H1 (cell line): ENCODE data around the gene EPS8. TPM values are rescaled to one million over a fixed set of nuclear protein-coding genes. Genes with fewer than 3 reads are reported as not detected.

Experiments
- CTCF ChIA-PET: fragments of 300-600 bp; sonication (Branson Sonifier 250); formaldehyde crosslinking; loops from one replicate; lab custom pipeline; 2021; ENCODE audit not compliant: partially characterized antibody; lab: Charles Lee
- POLR2A ChIA-PET: fragments of 300-600 bp; sonication (Branson Sonifier 250); formaldehyde crosslinking; loops from one replicate; lab custom pipeline; 2021; ENCODE audit warnings: inconsistent platforms; ENCODE audit not compliant: partially characterized antibody; lab: Charles Lee
- DNase-seq, 2 experiments: peaks; one replicate each; pipeline versions ENCODE4 v3.0.0 to v3.0.0-alpha.2; 2010 to 2022; ENCODE audit warnings: low spot score in 2 of 2, low read depth in 1 of 2, mixed read lengths in 1 of 2
- FAIRE-seq: peaks from 2 replicates; lab custom pipeline; 2011; peaks lifted over from hg19 to GRCh38; lab: Jason Lieb, UNC
- H2AFZ ChIP-seq: 2 replicates; pipeline ENCODE4 v1.8.1; 2012; ENCODE audit warnings: low read length, inconsistent platforms
- H2AK5ac ChIP-seq: 2 replicates; pipeline ENCODE4 v1.6.1; 2013; ENCODE audit warnings: low read depth, low read length
- H2BK120ac ChIP-seq: replicated peaks from 2 replicates; pipeline ENCODE3; 2013; ENCODE audit warnings: low read depth, low read length, inconsistent platforms
- H2BK12ac ChIP-seq: 2 replicates; pipeline ENCODE4 v1.6.1; 2013; ENCODE audit warnings: low read depth, low read length
- H2BK15ac ChIP-seq: 2 replicates; pipeline ENCODE4 v1.6.1; 2013; ENCODE audit warnings: low read length
- H2BK20ac ChIP-seq: 2 replicates; pipeline ENCODE4 v1.6.1; 2013; ENCODE audit warnings: low read length
- H2BK5ac ChIP-seq: 2 replicates; pipeline ENCODE4 v1.6.1; 2013; ENCODE audit warnings: low read depth, low read length
- H3K14ac ChIP-seq: 2 replicates; pipeline ENCODE4 v1.6.1; 2013; ENCODE audit warnings: inconsistent platforms; ENCODE audit not compliant: insufficient read length
- H3K18ac ChIP-seq: 2 replicates; pipeline ENCODE4 v1.6.1; 2013; ENCODE audit warnings: low read length; ENCODE audit errors: extremely low read depth
- H3K23ac ChIP-seq: 2 replicates; pipeline ENCODE4 v1.6.1; 2013; ENCODE audit warnings: inconsistent platforms; ENCODE audit not compliant: insufficient read length
- H3K23me2 ChIP-seq: 2 replicates; pipeline ENCODE4 v1.6.1; 2013; ENCODE audit warnings: low read depth, low read length
- H3K27ac ChIP-seq: 2 replicates; pipeline ENCODE4 v1.6.1; 2011; ENCODE audit warnings: low read depth, low read length, inconsistent platforms
- H3K27me3 ChIP-seq, 4 experiments: replicated peaks in 1 of 4; 1 replicate in 1 of 4; 2 replicates in 3 of 4; pipeline versions ENCODE4 v1.6.1 to v1.8.1; 2011 to 2013; ENCODE audit warnings: low read length in 3 of 4, mild to moderate bottlenecking in 3 of 4, inconsistent platforms in 2 of 4, mixed read lengths in 2 of 4, moderate library complexity in 1 of 4; ENCODE audit not compliant: control insufficient read depth in 3 of 4, insufficient read depth in 3 of 4; ENCODE audit errors: extremely low read depth in 1 of 4
- H3K36me3 ChIP-seq, 4 experiments: 2 replicates each; pipeline versions ENCODE4 v1.6.1 to v1.8.1; 2011 to 2013; ENCODE audit warnings: mild to moderate bottlenecking in 4 of 4, low read length in 3 of 4, moderate library complexity in 2 of 4, control low read depth in 1 of 4, inconsistent platforms in 1 of 4; ENCODE audit not compliant: insufficient read depth in 4 of 4, control insufficient read depth in 2 of 4
- H3K4ac ChIP-seq: replicated peaks from 2 replicates; pipeline ENCODE3; 2013; ENCODE audit warnings: low read length, low read depth, mixed read lengths, inconsistent platforms; ENCODE audit not compliant: insufficient read length
- H3K4me1 ChIP-seq, 4 experiments: replicated peaks in 1 of 4; 1 replicate in 1 of 4; 2 replicates in 3 of 4; pipeline versions ENCODE4 v1.6.1 to v1.8.1; 2011 to 2013; ENCODE audit warnings: low read length in 3 of 4, inconsistent platforms in 2 of 4, mixed read lengths in 1 of 4; ENCODE audit not compliant: insufficient read depth in 4 of 4, control insufficient read depth in 3 of 4
- H3K4me2 ChIP-seq, 2 experiments: 2 replicates each; pipeline versions ENCODE4 v1.6.1 to v1.8.1; 2011 to 2013; ENCODE audit warnings: low read depth in 2 of 2, low read length in 2 of 2, control low read depth in 1 of 2, inconsistent platforms in 1 of 2, mild to moderate bottlenecking in 1 of 2; ENCODE audit not compliant: insufficient read depth in 1 of 2
- H3K4me3 ChIP-seq, 4 experiments: fragments of 200-600, 300-600 bp in 1 of 4; sonication (generic), shearing (Covaris generic), sonication (Bioruptor Twin) in 1 of 4; 2 replicates each; pipeline versions ENCODE4 v1.5.1 to v1.8.1; 2011 to 2016; ENCODE audit warnings: low read length in 4 of 4, low read depth in 3 of 4, control low read depth in 2 of 4, inconsistent platforms in 2 of 4, mild to moderate bottlenecking in 2 of 4, mixed read lengths in 1 of 4, moderate library complexity in 1 of 4; ENCODE audit not compliant: insufficient read depth in 2 of 4; ENCODE audit errors: extremely low read depth in 1 of 4
- H3K56ac ChIP-seq: replicated peaks from 2 replicates; pipeline ENCODE3; 2013; ENCODE audit warnings: low read depth, mild to moderate bottlenecking, mixed read lengths, low read length, inconsistent platforms; ENCODE audit not compliant: insufficient read length
- H3K79me1 ChIP-seq: 2 replicates; pipeline ENCODE4 v1.6.1; 2013; ENCODE audit warnings: low read depth, low read length, control low read depth
- H3K79me2 ChIP-seq, 2 experiments: 2 replicates each; pipeline versions ENCODE4 v1.6.1 to v1.8.1; 2012 to 2013; ENCODE audit warnings: low read length in 2 of 2, mild to moderate bottlenecking in 2 of 2, inconsistent platforms in 1 of 2; ENCODE audit not compliant: insufficient read depth in 2 of 2, control insufficient read depth in 1 of 2
- H3K9ac ChIP-seq, 4 experiments: replicated peaks in 1 of 4; 1 replicate in 1 of 4; 2 replicates in 3 of 4; pipeline versions ENCODE4 v1.6.1 to v1.8.1; 2011 to 2013; ENCODE audit warnings: low read depth in 3 of 4, low read length in 3 of 4, control low read depth in 2 of 4, mild to moderate bottlenecking in 2 of 4, moderate library complexity in 2 of 4, inconsistent platforms in 1 of 4; ENCODE audit errors: extremely low read depth in 1 of 4
- H3K9me3 ChIP-seq, 2 experiments: 2 replicates each; pipeline versions ENCODE4 v1.6.1 to v1.8.1; 2012 to 2013; ENCODE audit warnings: mild to moderate bottlenecking in 2 of 2, moderate library complexity in 2 of 2, control low read depth in 1 of 2, inconsistent platforms in 1 of 2, low read depth in 1 of 2, low read length in 1 of 2, mixed read lengths in 1 of 2; ENCODE audit not compliant: insufficient read depth in 2 of 2
- H4K20me1 ChIP-seq, 2 experiments: replicated peaks in 1 of 2; 2 replicates each; pipeline versions ENCODE3 to v1.8.1; 2011 to 2013; ENCODE audit warnings: inconsistent platforms in 2 of 2, low read length in 2 of 2, mild to moderate bottlenecking in 1 of 2; ENCODE audit not compliant: insufficient read depth in 2 of 2, control insufficient read depth in 1 of 2
- H4K5ac ChIP-seq: 2 replicates; pipeline ENCODE4 v1.6.1; 2013; ENCODE audit warnings: low read length, low read depth, mixed read lengths, inconsistent platforms; ENCODE audit not compliant: insufficient read length
- H4K8ac ChIP-seq: 2 replicates; pipeline ENCODE4 v1.8.0; 2013; ENCODE audit warnings: mild to moderate bottlenecking, moderate library complexity, low read length, inconsistent platforms; ENCODE audit not compliant: insufficient read depth; ENCODE audit errors: extremely low read depth
- H4K91ac ChIP-seq: replicated peaks from 2 replicates; pipeline ENCODE3; 2013; ENCODE audit warnings: low read length, mixed read lengths, inconsistent platforms; ENCODE audit not compliant: insufficient read length
- SP1 ChIP-seq: IDR thresholded peaks from 2 replicates; pipeline ENCODE4 v1.6.1; 2011; ENCODE audit warnings: low read depth, low read length
- TCF12 ChIP-seq: IDR thresholded peaks from 2 replicates; pipeline ENCODE4 v1.6.1; 2011; ENCODE audit warnings: low read depth, mild to moderate bottlenecking, low read length
- WGBS, 2 experiments: shearing (Covaris generic) in 1 of 2; methylation state at CpG; one replicate each; pipeline versions ENCODE4 v1.1.6 to v1.1.7; 2013 to 2015; ENCODE audit warnings: low lambda C conversion rate in 2 of 2, mixed read lengths in 2 of 2, inconsistent platforms in 1 of 2, low coverage in 1 of 2, missing lambda C conversion rate in 1 of 2; ENCODE audit not compliant: insufficient replicate concordance in 2 of 2, insufficient coverage in 1 of 2, insufficient read length in 1 of 2; ENCODE audit errors: extremely low coverage in 1 of 2, missing lambda C conversion rate in 1 of 2; 5-methylcytosine and 5-hydroxymethylcytosine counted together
- polyA plus RNA-seq, 7 experiments: library from polyadenylated mRNA; depleted of rRNA in 3 of 7; stranded (reverse) in 5 of 7; unstranded in 2 of 7; fragments of >200 nt in 5 of 7; fragments of 200-250 nt in 2 of 7; gene quantifications; 1 replicate in 5 of 7; 2 replicates in 1 of 7; 4 replicates in 1 of 7; pipeline versions ENCODE4 v1.2.1 to v1.2.3, GENCODE V29; 2011 to 2013; ENCODE audit warnings: missing spikeins in 2 of 7, mixed read lengths in 2 of 7
- total RNA-seq: library from RNA; stranded (reverse); fragmentation: NEBNext Ultra II Directional; extraction: Animal tissue kit (Norgen Biotek cat#: 25700); gene quantifications from 2 replicates; pipeline ENCODE4 v1.2.1, GENCODE V29; 2021
- TF ChIP-seq, protein P1 (sequence below), 3 experiments: IDR thresholded peaks; 1 replicate in 2 of 3; 2 replicates in 1 of 3; pipeline versions ENCODE4 v1.5.1 to v1.6.1; 2011; ENCODE audit warnings: low read length in 3 of 3, mild to moderate bottlenecking in 3 of 3, inconsistent platforms in 2 of 3, low read depth in 1 of 3, moderate library complexity in 1 of 3; ENCODE audit not compliant: insufficient read depth in 1 of 3; ENCODE audit errors: control extremely low read depth in 1 of 3

Gene EPS8
- total and polyA plus RNA-seq, 2 of the 8 experiments (the other 6 are each of a cell fraction or from before 2014, with no cell fraction given): 3.0 to 4.6 TPM

DNA sequence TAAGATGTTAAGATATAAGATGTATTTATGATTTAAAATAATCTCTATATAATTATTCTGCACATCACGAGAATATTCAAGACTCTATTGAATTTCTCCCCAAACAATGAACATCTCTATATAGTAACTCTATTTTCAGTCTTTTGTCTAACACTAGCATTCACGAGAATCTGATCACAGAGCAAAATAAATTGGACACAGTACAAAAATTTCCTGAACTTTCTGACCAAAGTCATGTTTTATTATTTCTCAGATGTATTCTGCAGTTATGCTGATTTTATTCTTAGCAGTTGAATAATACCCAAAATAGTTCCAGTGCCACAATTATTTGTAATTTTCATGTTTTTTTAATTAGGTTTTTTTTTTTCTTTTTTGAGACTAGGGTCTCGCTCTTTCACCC, 19.6 kb downstream of the EPS8 start:
- Histone ChIP-seq H3K27me3 (no peaks in the 10 kb centered on the region), H3K56ac (no peak overlapping the region), H3K14ac (no peak overlapping the region), H3K18ac (no peak overlapping the region), H3K36me3 (no peaks in the 10 kb centered on the region), H3K4me1 (peaks cover 0 to 8% (median 3%) of the 10 kb centered on the region in 4 experiments; a peak in 5 of 7 replicates), H3K79me1 (no peaks in the 10 kb centered on the region), H4K5ac (no peak overlapping the region), H2BK20ac (no peak overlapping the region), H2BK5ac (no peak overlapping the region), H3K4me3 (no peak overlapping the region), H2AK5ac (no peak overlapping the region), H4K8ac (no peak overlapping the region), H2BK120ac (no peak overlapping the region), H4K20me1 (no peaks in the 10 kb centered on the region), H3K9ac (no peak overlapping the region), H3K23me2 (no peaks in the 10 kb centered on the region), H3K4me2 (no peak overlapping the region), H3K79me2 (no peaks in the 10 kb centered on the region), H3K23ac (no peak overlapping the region), H3K27ac (no peak overlapping the region), H4K91ac (no peak overlapping the region), H2BK12ac (no peak overlapping the region), H2BK15ac (no peak overlapping the region), H2AFZ (no peak overlapping the region), H3K4ac (no peak overlapping the region), H3K9me3 (no peaks in the 10 kb centered on the region)
- ChIA-PET CTCF (interaction anchor here (1.3 kb wide), 1 partner anchor 237 kb away, joined by 4 read pairs; no protein-coding TSS in a partner anchor), POLR2A (no interaction called here)
- DNase-seq: no peak
- no peak for TF ChIP-seq SP1
- TF ChIP-seq, protein P1, sequence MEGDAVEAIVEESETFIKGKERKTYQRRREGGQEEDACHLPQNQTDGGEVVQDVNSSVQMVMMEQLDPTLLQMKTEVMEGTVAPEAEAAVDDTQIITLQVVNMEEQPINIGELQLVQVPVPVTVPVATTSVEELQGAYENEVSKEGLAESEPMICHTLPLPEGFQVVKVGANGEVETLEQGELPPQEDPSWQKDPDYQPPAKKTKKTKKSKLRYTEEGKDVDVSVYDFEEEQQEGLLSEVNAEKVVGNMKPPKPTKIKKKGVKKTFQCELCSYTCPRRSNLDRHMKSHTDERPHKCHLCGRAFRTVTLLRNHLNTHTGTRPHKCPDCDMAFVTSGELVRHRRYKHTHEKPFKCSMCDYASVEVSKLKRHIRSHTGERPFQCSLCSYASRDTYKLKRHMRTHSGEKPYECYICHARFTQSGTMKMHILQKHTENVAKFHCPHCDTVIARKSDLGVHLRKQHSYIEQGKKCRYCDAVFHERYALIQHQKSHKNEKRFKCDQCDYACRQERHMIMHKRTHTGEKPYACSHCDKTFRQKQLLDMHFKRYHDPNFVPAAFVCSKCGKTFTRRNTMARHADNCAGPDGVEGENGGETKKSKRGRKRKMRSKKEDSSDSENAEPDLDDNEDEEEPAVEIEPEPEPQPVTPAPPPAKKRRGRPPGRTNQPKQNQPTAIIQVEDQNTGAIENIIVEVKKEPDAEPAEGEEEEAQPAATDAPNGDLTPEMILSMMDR (IDR thresholded peaks at IDR 0.05; ENCODE audit: control extremely low read depth in 1 of 3, insufficient read depth in 1 of 3, low read depth in 1 of 3, low read length in 3 of 3): no peak
- TF ChIP-seq TCF12: no peak
- 93% methylated on average over 3 of the region's 3 CpGs; no CpG with 5 or more reads in 1 of the 2 experiments for WGBS, 2 experiments
- FAIRE-seq: no peak
